ENCODE results near the gene NFKB2. TPM values are rescaled to one million over a fixed set of nuclear protein-coding genes. Genes with fewer than 3 reads are reported as not detected.

Gene NFKB2
- total RNA-seq, 1 experiment from 2014 or later = 25.6 TPM

DNA sequence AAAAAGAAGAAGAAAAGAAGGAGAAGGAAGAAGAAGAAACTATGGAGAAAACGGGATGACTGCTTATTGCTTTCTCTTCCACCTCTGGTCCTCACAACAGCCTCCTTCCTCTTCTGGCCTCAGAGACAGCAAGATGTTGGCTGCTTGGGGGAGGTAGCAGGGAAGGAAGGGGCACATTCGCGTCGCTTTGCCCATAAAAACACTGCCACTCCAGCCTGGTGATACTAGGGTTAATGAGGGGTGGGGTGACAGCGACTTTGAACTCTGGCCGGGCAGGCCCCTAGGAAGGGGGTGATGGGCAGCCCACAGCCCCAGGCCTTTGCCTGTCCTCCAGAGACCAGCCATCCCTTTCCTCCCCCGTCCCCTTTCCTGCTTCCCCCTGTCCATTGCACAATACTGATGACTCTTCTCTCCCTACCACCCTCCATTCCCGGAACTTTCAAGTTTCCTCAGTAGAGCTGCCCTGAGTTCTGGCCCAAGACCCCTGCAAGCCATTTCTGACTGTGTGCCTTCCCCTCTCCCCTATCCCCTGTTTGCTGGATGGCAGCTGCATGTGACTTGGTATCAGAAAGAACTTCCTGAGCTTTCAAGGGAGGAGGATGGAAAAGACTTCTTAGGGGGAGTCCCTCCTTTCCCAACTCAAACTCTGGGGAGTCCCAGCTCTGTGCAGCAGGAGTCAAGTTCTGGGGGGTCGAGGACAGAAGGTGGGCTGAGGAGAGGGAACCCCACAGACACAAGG, 39.1 kb downstream of the NFKB2 start:
- no peak overlapping the region for H3K4me3 ChIP-seq (ENCODE audit: insufficient read depth, low read depth, low read length)
- peak; percentile 59 for DNase-seq
- H3K36me3 ChIP-seq (replicated peaks; ENCODE audit: control insufficient read depth, insufficient read depth, low read length) = no peaks in the 10 kb centered on the region
- peaks cover 35% of the 10 kb centered on the region for H3K27me3 ChIP-seq (ENCODE audit: control insufficient read depth, insufficient read depth, low read length)

DNA sequence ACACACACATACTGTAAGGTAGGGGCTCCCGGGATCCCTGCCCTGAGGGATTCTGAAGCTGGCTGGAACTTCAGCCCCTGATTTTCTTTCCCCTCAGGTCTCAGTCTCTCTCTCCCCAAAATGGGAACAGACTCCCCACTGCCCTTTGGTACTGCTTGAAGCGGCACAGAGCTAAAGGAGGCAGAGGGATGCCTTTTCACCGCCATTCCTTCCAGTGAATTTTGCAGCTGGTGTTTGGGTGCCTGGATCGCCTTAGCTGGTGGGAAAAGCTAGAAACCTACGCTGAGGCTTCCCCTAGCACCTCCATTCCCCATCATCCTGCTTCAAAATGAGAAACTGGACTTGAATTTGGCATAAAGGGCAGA, 39.6 kb downstream of the NFKB2 start:
- Histone ChIP-seq H3K4me3 (ENCODE audit: insufficient read depth, low read depth, low read length) (peak overlapping the region; percentile 29), H3K27me3 (ENCODE audit: control insufficient read depth, insufficient read depth, low read length) (peaks cover 35% of the 10 kb centered on the region)

DNA sequence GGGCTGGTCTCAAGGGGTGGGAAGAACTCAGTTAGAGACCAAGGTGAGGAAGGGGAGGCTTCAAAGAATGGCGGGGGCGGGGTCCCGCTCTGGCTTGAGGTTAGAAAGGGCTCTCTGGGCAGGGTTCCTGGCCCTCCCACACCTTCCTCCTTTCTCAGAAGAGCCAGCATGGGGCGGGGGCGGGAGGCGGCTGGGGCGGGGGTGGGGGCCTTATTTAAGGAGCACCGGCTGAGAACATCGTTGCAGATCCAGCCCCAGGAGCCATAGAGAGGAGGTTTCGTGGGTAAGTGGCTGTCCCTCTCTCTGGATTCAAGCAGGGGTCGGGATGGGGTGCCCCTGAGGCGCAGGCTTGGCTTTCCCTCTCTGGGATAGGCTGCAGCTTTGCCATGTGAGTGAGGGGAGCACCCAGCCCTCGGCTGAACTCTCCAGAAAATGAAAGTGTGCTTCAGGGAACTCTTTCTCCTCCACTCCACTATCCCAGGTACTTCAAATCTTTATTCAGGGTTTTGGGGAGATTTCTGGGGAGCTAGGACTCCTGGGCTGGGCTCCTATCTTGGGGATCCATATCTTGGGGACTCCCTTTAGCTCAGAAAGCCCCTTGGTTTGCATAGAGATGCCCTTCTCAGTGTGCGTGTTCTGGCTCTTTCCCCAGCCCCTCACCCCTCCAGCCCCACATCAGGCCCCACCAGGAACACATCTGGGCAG, 40.2 kb downstream of the NFKB2 start:
- DNase-seq = peak; percentile 88
- peak overlapping the region; percentile 29 for H3K4me3 ChIP-seq (ENCODE audit: insufficient read depth, low read depth, low read length)

More for the DNA sequence above, 39.6 kb downstream of the NFKB2 start:
- no peak for DNase-seq
- H3K36me3 ChIP-seq (replicated peaks; ENCODE audit: control insufficient read depth, insufficient read depth, low read length) = no peaks in the 10 kb centered on the region

DNA sequence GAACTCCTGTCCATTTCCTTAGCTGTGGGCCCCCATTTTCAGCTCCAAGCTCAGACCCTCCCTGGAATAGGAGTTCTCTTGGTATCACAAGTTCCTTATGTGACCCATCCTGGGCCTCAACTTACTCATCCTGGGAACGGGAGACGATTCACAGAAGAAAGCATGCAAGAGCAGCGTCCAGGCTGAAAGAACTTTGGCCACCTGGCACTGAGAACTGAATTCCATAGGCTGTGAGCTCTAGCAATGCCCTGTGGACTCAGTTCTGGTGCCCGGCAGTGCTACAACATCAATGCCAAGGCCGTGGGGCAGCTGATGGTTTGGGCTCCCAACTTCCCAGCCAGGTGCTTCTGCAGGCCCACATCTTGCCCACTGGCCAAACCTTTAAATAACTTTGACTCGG, 40.8 kb downstream of the NFKB2 start:
- Histone ChIP-seq H3K36me3 (replicated peaks; ENCODE audit: control insufficient read depth, insufficient read depth, low read length) (no peaks in the 10 kb centered on the region), H3K4me3 (ENCODE audit: insufficient read depth, low read depth, low read length) (no peak overlapping the region), H3K27me3 (ENCODE audit: control insufficient read depth, insufficient read depth, low read length) (peaks cover 35% of the 10 kb centered on the region)
- no peak for DNase-seq

More for the DNA sequence above, 40.2 kb downstream of the NFKB2 start:
- Histone ChIP-seq H3K36me3 (replicated peaks; ENCODE audit: control insufficient read depth, insufficient read depth, low read length) (no peaks in the 10 kb centered on the region), H3K27me3 (ENCODE audit: control insufficient read depth, insufficient read depth, low read length) (peaks cover 35% of the 10 kb centered on the region)

DNA sequence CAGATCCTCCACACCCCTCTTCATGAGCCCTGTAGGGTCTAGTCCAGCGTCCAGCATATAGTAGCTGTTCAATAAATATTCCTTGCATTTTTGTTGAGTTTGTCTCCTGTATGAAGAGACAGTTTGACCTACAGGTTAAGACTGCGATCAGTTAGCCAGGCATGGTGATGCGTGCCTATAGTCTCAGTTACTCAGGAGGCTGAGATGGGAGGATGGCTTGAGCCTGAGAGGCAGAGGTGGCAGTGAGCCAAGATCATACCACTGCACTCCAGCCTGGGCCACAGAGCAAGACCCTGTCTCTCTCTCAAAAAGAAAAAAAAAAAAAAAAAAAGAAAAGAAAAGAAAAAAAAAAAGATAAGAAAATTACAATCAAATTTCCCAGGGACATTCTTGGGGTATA, 42.0 kb downstream of the NFKB2 start:
- no peak overlapping the region for H3K4me3 ChIP-seq (ENCODE audit: insufficient read depth, low read depth, low read length)
- H3K27me3 ChIP-seq (ENCODE audit: control insufficient read depth, insufficient read depth, low read length) = peaks cover 35% of the 10 kb centered on the region
- no peak for DNase-seq

DNA sequence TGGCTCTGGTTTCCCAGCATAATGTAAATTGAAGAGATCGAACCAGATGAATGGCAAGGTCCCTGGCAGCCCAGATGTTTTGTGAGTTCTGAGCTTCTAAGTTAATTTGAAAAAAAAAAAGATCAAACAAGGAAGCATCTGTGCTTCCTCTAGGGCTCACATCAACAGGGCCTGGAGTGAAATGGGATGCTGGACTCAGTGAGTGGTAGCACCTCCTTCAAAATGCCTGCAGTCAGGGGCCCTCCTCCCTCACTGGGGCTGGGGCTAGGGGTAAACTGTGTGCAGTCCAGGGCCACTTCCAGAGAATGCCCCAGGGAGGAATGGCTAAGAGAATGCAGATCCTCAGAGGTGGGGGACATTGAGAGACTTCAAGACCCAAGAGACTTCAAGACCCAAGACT, 42.9 kb downstream of the NFKB2 start:
- peaks cover 31% of the 10 kb centered on the region for H3K27me3 ChIP-seq (ENCODE audit: control insufficient read depth, insufficient read depth, low read length)
- no peak overlapping the region for H3K4me3 ChIP-seq (ENCODE audit: insufficient read depth, low read depth, low read length)
- no peaks in the 10 kb centered on the region for H3K36me3 ChIP-seq (replicated peaks; ENCODE audit: control insufficient read depth, insufficient read depth, low read length)
- no peak for DNase-seq

More for the DNA sequence above, 42.0 kb downstream of the NFKB2 start:
- no peaks in the 10 kb centered on the region for H3K36me3 ChIP-seq (replicated peaks; ENCODE audit: control insufficient read depth, insufficient read depth, low read length)

DNA sequence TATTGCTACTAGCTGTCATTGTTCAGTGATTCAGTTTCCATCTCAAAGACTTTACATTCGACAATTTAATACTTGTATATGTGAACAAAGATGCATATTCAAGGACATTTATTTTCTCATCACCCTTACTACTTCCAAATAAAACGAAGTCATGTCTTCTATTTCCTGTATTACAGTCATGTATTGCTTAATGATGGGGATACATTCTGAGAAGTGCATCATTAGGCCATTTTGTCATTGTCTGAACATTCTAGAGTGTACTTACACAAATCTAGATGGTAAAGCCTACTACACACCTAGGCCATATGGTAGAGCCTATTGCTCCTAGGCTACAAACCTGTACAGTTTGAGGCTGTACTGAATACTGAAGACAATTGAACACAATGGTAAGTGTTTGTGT, 49.3 kb downstream of the NFKB2 start:
- DNase-seq = no peak
- H3K27me3 ChIP-seq (ENCODE audit: control insufficient read depth, insufficient read depth, low read length) = no peaks in the 10 kb centered on the region
- H3K36me3 ChIP-seq (replicated peaks; ENCODE audit: control insufficient read depth, insufficient read depth, low read length) = no peaks in the 10 kb centered on the region

DNA sequence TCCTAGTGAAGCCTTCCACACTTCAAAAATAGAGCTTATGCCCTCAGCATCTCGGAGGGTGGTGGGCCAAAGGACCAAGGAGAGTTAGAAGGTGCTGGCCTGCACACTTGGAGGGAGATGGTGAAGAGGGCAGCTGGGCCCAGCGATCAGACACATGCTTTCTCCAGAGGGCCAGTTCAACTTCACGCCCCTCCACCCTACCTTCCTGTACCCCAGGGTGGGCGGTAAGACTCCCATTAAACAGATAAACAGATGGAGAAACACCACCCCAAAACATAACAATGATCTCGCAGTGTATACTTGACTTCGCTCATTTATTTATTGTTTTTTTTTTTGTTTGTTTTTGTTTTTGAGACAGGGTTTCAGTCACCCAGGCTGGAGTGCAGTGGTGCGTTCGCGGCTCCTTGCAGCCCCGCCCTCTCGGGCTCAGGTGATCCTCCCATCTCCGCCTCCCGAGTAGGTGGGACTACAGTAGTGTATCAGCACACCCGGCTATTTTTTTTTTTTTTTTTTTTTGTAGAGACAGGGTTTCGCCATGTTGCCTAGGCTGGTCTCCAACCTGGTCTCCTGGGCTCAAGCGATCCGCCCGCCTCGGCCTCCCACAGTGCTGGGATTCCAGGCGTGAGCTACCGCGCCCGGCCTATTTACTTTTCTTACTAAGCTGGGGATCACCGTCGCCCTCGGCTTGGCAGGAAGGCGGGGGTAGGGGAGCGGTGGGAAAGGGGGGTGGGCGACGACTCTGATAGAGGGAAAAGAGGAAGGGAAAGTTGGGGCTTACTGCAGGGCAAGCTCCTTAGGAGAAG, 54.0 kb downstream of the NFKB2 start:
- Histone ChIP-seq H3K36me3 (replicated peaks; ENCODE audit: control insufficient read depth, insufficient read depth, low read length) (peaks cover 5% of the 10 kb centered on the region), H3K4me3 (ENCODE audit: insufficient read depth, low read depth, low read length) (peak overlapping the region; percentile 72), H3K27me3 (ENCODE audit: control insufficient read depth, insufficient read depth, low read length) (no peaks in the 10 kb centered on the region; the same call in 1 of the 2 replicates)
- DNase-seq = peak; percentile 76

More for the DNA sequence above, 49.3 kb downstream of the NFKB2 start:
- no peak overlapping the region for H3K4me3 ChIP-seq (ENCODE audit: insufficient read depth, low read depth, low read length)

DNA sequence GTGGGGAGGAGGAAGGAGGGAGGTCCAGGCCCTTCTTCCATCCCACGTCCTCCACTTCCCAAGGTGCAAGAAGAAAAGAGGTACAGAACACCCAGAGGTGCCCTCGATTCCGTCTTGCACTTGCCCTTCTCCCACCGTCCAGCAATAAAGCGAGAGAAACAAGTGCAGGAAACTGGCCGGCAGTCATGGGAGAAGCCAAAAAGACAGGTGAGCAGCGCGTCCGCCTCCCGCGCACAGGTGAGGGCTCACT, 54.5 kb downstream of the NFKB2 start:
- Histone ChIP-seq H3K4me3 (ENCODE audit: insufficient read depth, low read depth, low read length) (peak overlapping the region; percentile 72), H3K27me3 (ENCODE audit: control insufficient read depth, insufficient read depth, low read length) (no peaks in the 10 kb centered on the region; the same call in 1 of the 2 replicates), H3K36me3 (replicated peaks; ENCODE audit: control insufficient read depth, insufficient read depth, low read length) (peaks cover 5% of the 10 kb centered on the region)
- DNase-seq = no peak

DNA sequence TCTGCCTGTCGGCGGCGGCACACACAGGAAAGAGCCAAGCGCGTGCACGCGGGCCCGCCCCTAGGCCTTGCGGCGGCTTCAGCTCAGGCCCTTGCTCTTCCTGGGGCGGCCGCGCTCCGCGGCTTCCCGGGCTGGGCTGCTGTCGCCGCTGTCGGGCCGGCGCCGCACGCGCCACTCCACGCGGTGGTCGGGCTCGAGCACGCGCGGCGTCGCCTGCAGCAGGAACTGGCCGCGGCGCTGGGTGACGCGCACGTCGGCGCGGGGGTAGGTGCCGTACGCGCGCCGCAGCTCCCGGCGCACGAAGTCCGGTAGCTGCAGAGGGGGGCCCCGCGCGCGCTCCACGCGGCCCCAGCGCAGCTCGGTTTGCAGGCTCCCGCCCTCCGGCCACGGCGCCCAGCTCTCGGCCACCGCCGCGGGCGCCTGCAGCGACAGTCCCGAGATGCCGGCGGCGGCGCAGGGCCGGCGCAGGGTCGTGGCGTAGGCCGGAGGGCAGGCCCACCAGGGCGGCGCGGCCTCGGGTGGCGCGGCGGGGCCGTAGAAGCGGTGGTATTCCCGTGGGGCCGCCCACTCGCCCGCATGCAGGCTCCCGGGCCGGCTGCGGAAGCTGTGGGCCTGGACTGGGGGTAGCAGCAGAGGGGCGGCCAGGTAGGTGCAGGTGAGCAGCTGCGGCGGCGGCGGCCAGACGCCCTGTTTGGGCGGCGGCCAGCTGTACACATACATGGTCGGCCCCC, 55.0 kb downstream of the NFKB2 start:
- Histone ChIP-seq H3K4me3 (ENCODE audit: insufficient read depth, low read depth, low read length) (peak overlapping the region; percentile 72), H3K36me3 (replicated peaks; ENCODE audit: control insufficient read depth, insufficient read depth, low read length) (peaks cover 6% of the 10 kb centered on the region), H3K27me3 (ENCODE audit: control insufficient read depth, insufficient read depth, low read length) (no peaks in the 10 kb centered on the region; the same call in 1 of the 2 replicates)
- peak; percentile 91 for DNase-seq

DNA sequence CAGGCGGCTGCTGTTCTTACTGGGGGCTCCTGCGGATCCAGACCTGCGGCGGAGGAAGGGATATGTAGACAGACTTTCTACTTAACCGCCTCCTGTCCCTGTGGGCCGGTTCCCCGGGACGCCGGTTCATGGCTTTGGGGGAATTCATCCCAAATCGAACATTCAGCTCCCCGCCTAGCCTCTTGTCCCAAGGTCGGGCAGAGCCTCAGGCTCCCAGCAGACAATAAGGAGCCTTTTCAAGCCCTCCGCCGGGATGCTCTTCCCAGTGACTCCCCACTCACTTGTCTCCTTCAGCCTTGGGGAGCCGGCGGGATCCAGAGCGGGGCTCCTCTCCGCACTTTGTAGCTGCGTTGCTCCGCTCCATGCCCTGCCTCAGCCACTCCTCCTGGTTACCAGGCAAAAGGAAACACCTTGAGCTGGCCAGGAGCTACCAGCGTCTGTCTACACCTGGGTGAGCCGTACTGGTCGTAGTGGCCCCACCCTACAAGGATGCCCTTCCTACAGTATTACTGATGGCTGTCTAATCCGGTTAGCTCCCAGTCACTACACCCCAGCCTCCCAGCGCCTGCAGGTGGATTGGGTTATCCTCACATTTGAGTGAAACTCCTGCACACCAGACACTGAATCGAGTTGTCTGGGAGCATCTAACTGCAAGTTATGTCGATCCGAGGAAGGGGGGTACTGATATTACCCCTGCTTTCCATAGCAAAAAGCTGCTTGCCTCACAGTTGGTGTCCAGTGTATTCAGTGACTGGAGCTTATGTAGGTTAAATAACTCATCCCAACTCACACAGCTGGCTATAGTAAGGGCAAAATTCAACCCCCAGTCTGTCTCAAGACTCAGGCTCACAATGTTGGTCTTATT, 55.8 kb downstream of the NFKB2 start, which contains the start of gene C10orf95:
TSS of gene C10orf95 (minus strand) at position 439 of the 865 bp plus-strand sequence. CDS start 450 bp downstream, outside the sequence.
- peak within 1 kb of the TSS; percentile 72 for H3K4me3 ChIP-seq (ENCODE audit: insufficient read depth, low read depth, low read length)
- H3K36me3 ChIP-seq (replicated peaks; ENCODE audit: control insufficient read depth, insufficient read depth, low read length) = peaks cover 6% of the 10 kb centered on the region
- H3K27me3 ChIP-seq (ENCODE audit: control insufficient read depth, insufficient read depth, low read length) = no peaks in the 10 kb centered on the region; the same call in 1 of the 2 replicates
- no peak for DNase-seq
